PFSK-1 (cell line): Measurements from ENCODE around the gene HAUS5.

Experiments used
- POLR2AphosphoS5 ChIP-seq: IDR thresholded peaks from 2 replicates; pipeline ENCODE4 v1.6.1; 2012; ENCODE audit warnings: low read depth, mild to moderate bottlenecking, control low read depth, low read length, moderate library complexity
- TF ChIP-seq, protein P1 (sequence below), 2 experiments: IDR thresholded peaks; 2 replicates each; pipeline versions ENCODE4 v1.6.1 to v1.8.0; 2011 to 2012; ENCODE audit warnings: low read depth in 2 of 2, low read length in 2 of 2, control low read depth in 1 of 2, inconsistent platforms in 1 of 2, mild to moderate bottlenecking in 1 of 2, moderate library complexity in 1 of 2; ENCODE audit not compliant: insufficient read depth in 1 of 2

- TF ChIP-seq POLR2AphosphoS5 = no peak
- TF ChIP-seq, protein P1, sequence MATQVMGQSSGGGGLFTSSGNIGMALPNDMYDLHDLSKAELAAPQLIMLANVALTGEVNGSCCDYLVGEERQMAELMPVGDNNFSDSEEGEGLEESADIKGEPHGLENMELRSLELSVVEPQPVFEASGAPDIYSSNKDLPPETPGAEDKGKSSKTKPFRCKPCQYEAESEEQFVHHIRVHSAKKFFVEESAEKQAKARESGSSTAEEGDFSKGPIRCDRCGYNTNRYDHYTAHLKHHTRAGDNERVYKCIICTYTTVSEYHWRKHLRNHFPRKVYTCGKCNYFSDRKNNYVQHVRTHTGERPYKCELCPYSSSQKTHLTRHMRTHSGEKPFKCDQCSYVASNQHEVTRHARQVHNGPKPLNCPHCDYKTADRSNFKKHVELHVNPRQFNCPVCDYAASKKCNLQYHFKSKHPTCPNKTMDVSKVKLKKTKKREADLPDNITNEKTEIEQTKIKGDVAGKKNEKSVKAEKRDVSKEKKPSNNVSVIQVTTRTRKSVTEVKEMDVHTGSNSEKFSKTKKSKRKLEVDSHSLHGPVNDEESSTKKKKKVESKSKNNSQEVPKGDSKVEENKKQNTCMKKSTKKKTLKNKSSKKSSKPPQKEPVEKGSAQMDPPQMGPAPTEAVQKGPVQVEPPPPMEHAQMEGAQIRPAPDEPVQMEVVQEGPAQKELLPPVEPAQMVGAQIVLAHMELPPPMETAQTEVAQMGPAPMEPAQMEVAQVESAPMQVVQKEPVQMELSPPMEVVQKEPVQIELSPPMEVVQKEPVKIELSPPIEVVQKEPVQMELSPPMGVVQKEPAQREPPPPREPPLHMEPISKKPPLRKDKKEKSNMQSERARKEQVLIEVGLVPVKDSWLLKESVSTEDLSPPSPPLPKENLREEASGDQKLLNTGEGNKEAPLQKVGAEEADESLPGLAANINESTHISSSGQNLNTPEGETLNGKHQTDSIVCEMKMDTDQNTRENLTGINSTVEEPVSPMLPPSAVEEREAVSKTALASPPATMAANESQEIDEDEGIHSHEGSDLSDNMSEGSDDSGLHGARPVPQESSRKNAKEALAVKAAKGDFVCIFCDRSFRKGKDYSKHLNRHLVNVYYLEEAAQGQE (IDR thresholded peaks at IDR 0.05; ENCODE audit: insufficient read depth in 1 of 2, low read depth in 2 of 2, low read length in 2 of 2) = no peak
These were observed 26.7 kb downstream of the HAUS5 start for GRCh38 chr19:35639321-35639639.
